ENCODE data around the gene FAM204A.
A peak's percentile ranks its signal among the peaks of the same experiment; 100 is the strongest.

FAM204A gene

GRCh38 chr10:118332948-118333710 is 9.0 kb downstream of the FAM204A start:
- DNase-seq (ENCODE audit: insufficient read length, low spot score) = no peak

GRCh38 chr10:118332236-118332635 is 9.9 kb downstream of the FAM204A start:
- FAIRE-seq (peak; percentile 33), DNase-seq (ENCODE audit: insufficient read length, low spot score) (peak; percentile 1)

More at GRCh38 chr10:118332948-118333710, 9.0 kb downstream of the FAM204A start:
- peak; percentile 62 for FAIRE-seq

GRCh38 chr10:118330295-118331076 is 11.6 kb downstream of the FAM204A start:
- no peak for DNase-seq (ENCODE audit: insufficient read length, low spot score)
- no peak for FAIRE-seq

- FAIRE-seq (no peak), DNase-seq (ENCODE audit: insufficient read length, low spot score) (no peak)
Observed at GRCh38 chr10:118324140-118324539, 18.0 kb downstream of the FAM204A start.

GRCh38 chr10:118321724-118322575 is 20.2 kb downstream of the FAM204A start:
- no peak for DNase-seq (ENCODE audit: insufficient read length, low spot score)
- FAIRE-seq = no peak

- DNase-seq (ENCODE audit: insufficient read length, low spot score) (no peak), FAIRE-seq (peak; percentile 44)
Observed at GRCh38 chr10:118315629-118316028, 26.5 kb downstream of the FAM204A start.

- DNase-seq (ENCODE audit: insufficient read length, low spot score) (no peak), FAIRE-seq (no peak)
Observed at GRCh38 chr10:118314882-118315281, 27.2 kb downstream of the FAM204A start.

- no peak for FAIRE-seq
Observed at GRCh38 chr10:118311505-118311904, 30.6 kb downstream of the FAM204A start.

GRCh38 chr10:118310822-118311221 is 31.3 kb downstream of the FAM204A start:
- FAIRE-seq (peak; percentile 52), DNase-seq (ENCODE audit: insufficient read length, low spot score) (no peak)

More at GRCh38 chr10:118311505-118311904, 30.6 kb downstream of the FAM204A start:
- DNase-seq (ENCODE audit: insufficient read length, low spot score) = no peak

- FAIRE-seq (no peak), DNase-seq (ENCODE audit: insufficient read length, low spot score) (no peak)
Observed at GRCh38 chr10:118309911-118310310, 32.2 kb downstream of the FAM204A start.

GRCh38 chr10:118308664-118309063 is 33.5 kb downstream of the FAM204A start:
- DNase-seq (ENCODE audit: insufficient read length, low spot score) (no peak), FAIRE-seq (no peak)

- FAIRE-seq (no peak), DNase-seq (ENCODE audit: insufficient read length, low spot score) (no peak)
Observed at GRCh38 chr10:118307859-118308258, 34.3 kb downstream of the FAM204A start.

GRCh38 chr10:118307220-118307619 is 34.9 kb downstream of the FAM204A start:
- no peak for DNase-seq (ENCODE audit: insufficient read length, low spot score)
- no peak for FAIRE-seq

- no peak for FAIRE-seq
- no peak for DNase-seq (ENCODE audit: insufficient read length, low spot score)
Observed at GRCh38 chr10:118305730-118306129, 36.4 kb downstream of the FAM204A start.

GRCh38 chr10:118304521-118304920 is 37.6 kb downstream of the FAM204A start:
- DNase-seq (ENCODE audit: insufficient read length, low spot score) = no peak
- no peak for FAIRE-seq

GRCh38 chr10:118301211-118301610 is 40.9 kb downstream of the FAM204A start:
- no peak for DNase-seq (ENCODE audit: insufficient read length, low spot score)
- FAIRE-seq = no peak

- FAIRE-seq = no peak
- DNase-seq (ENCODE audit: insufficient read length, low spot score) = no peak
Observed at GRCh38 chr10:118300320-118300719, 41.8 kb downstream of the FAM204A start.

GRCh38 chr10:118298787-118299186 is 43.3 kb downstream of the FAM204A start:
- FAIRE-seq = no peak
- no peak for DNase-seq (ENCODE audit: insufficient read length, low spot score)

- no peak for FAIRE-seq
Observed at GRCh38 chr10:118291122-118291521, 51.0 kb downstream of the FAM204A start.

GRCh38 chr10:118290471-118290995 is 51.6 kb downstream of the FAM204A start:
- FAIRE-seq = no peak
- DNase-seq (ENCODE audit: insufficient read length, low spot score) = no peak

More at GRCh38 chr10:118291122-118291521, 51.0 kb downstream of the FAM204A start:
- no peak for DNase-seq (ENCODE audit: insufficient read length, low spot score)

Measured in GM19239 (cell line).